ENCODE measurements around the gene KCNJ3. TPM values are rescaled to one million over a fixed set of nuclear protein-coding genes. Genes with fewer than 3 reads are reported as not detected.

Gene KCNJ3
- total and polyA plus RNA-seq, 2 of the 13 experiments (the other 11 are each of a cell fraction or from before 2014, with no cell fraction given) = not detected

DNA sequence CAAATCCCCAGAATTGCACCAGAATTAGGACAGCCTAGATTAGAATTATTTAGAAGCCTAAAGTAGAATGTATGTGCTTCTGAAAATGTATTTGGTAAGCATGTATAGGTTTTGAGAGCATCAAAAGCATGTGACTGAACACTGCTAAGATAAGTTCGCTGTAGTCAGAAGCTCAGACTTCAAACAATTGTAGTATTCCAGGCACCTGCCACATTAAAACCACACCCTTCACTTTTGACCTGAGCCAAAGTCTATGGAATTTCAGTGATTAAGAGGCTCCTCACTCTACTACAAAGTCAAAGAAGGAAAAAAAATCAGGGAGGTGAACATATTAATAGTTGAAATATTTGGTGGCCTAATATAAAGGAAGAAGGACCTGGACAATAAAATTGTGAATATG lies 8.2 kb downstream of the KCNJ3 start:
- no TSS peak for BruUV-seq (replicated peaks)
- in situ Hi-C loops (cut with HindIII; ENCODE audit: extremely low pct_ligation_motif_present, low pct_unique_long_range_greater_than_20kb) = no loop called here
- ChIA-PET CTCF (ENCODE audit: low intra/inter-chr PET ratio, low total read pairs) (no interaction called here), POLR2A (no interaction called here)
- DNase-seq (ENCODE audit: low spot score) (no peak), FAIRE-seq (no peak), ATAC-seq (no peak)
- no peak for TF ChIP-seq CHCHD3 (CRISPR knock-in tag; IDR thresholded peaks at IDR 0.05)
- Histone ChIP-seq H3K27ac (ENCODE audit: extremely low read length, insufficient read depth, low read length) (no peak overlapping the region), H3K9ac (ENCODE audit: insufficient read depth, low read depth, low read length) (no peak overlapping the region), H4K20me1 (ENCODE audit: insufficient read depth, low read length) (no peaks in the 10 kb centered on the region), H3K4me3 (replicated peaks in 1 of 3; ENCODE audit: insufficient read depth in 1 of 3, low read depth in 2 of 3, low read length in 3 of 3) (no peak overlapping the region), H3K4me1 (ENCODE audit: insufficient read depth, low read length) (no peaks in the 10 kb centered on the region), H2AFZ (ENCODE audit: low read length) (no peak overlapping the region), H3K27me3 (ENCODE audit: control insufficient read depth in 1 of 2, insufficient read depth in 2 of 2, low read length in 2 of 2) (no peaks in the 10 kb centered on the region), H3K4me2 (ENCODE audit: low read depth, low read length) (no peak overlapping the region), H3K36me3 (replicated peaks in 1 of 2; ENCODE audit: control insufficient read depth in 1 of 2, insufficient read depth in 2 of 2, low read length in 2 of 2) (no peaks in the 10 kb centered on the region), H3K79me2 (ENCODE audit: insufficient read depth, low read length) (no peaks in the 10 kb centered on the region), H3K9me3 (ENCODE audit: low read length) (no peaks in the 10 kb centered on the region)
- 0% methylated on average over 1 of the region's 1 CpG for WGBS (ENCODE audit: low lambda C conversion rate)
- intact Hi-C loops (cut with micrococcal nuclease; ENCODE audit: unreplicated experiment) = no loop called here

GRCh38 chr2:154707994-154708575 lies 9.6 kb downstream of the KCNJ3 start:
- WGBS (ENCODE audit: low lambda C conversion rate) = 3% methylated on average over 3 of the region's 3 CpGs
- DNase-seq (ENCODE audit: low spot score) (no peak), ATAC-seq (no peak), FAIRE-seq (no peak)
- Histone ChIP-seq H3K4me3 (replicated peaks in 1 of 3; ENCODE audit: insufficient read depth in 1 of 3, low read depth in 2 of 3, low read length in 3 of 3) (no peak overlapping the region), H3K36me3 (replicated peaks in 1 of 2; ENCODE audit: control insufficient read depth in 1 of 2, insufficient read depth in 2 of 2, low read length in 2 of 2) (no peaks in the 10 kb centered on the region), H3K4me2 (ENCODE audit: low read depth, low read length) (no peak overlapping the region), H3K9ac (ENCODE audit: insufficient read depth, low read depth, low read length) (no peak overlapping the region), H4K20me1 (ENCODE audit: insufficient read depth, low read length) (no peaks in the 10 kb centered on the region), H3K9me3 (ENCODE audit: low read length) (no peaks in the 10 kb centered on the region), H3K4me1 (ENCODE audit: insufficient read depth, low read length) (no peaks in the 10 kb centered on the region), H3K27ac (ENCODE audit: extremely low read length, insufficient read depth, low read length) (no peak overlapping the region), H3K79me2 (ENCODE audit: insufficient read depth, low read length) (no peaks in the 10 kb centered on the region), H2AFZ (ENCODE audit: low read length) (no peak overlapping the region), H3K27me3 (ENCODE audit: control insufficient read depth in 1 of 2, insufficient read depth in 2 of 2, low read length in 2 of 2) (no peaks in the 10 kb centered on the region)
- intact Hi-C loops (cut with micrococcal nuclease; ENCODE audit: unreplicated experiment) (no loop called here), in situ Hi-C loops (cut with HindIII; ENCODE audit: extremely low pct_ligation_motif_present, low pct_unique_long_range_greater_than_20kb) (no loop called here)
- no TSS peak for BruUV-seq (replicated peaks)
- no peak for TF ChIP-seq SPEN (CRISPR knock-in tag; IDR thresholded peaks at IDR 0.05; ENCODE audit: low read depth)
- no peak for TF ChIP-seq RBM22 (optimal IDR thresholded peaks at IDR 0.05; ENCODE audit: low read length)
- no peak for TF ChIP-seq HNF1B (CRISPR knock-in tag; IDR thresholded peaks at IDR 0.05)
- no peak for TF ChIP-seq ZNF468 (CRISPR knock-in tag; IDR thresholded peaks at IDR 0.05)
- no peak for TF ChIP-seq REPIN1 (CRISPR knock-in tag; IDR thresholded peaks at IDR 0.05; ENCODE audit: borderline replicate concordance, low read depth)
- no peak for TF ChIP-seq BRD4 (CRISPR knock-in tag; IDR thresholded peaks at IDR 0.05)
- TF ChIP-seq, protein P1, sequence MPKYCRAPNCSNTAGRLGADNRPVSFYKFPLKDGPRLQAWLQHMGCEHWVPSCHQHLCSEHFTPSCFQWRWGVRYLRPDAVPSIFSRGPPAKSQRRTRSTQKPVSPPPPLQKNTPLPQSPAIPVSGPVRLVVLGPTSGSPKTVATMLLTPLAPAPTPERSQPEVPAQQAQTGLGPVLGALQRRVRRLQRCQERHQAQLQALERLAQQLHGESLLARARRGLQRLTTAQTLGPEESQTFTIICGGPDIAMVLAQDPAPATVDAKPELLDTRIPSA (CRISPR knock-in tag; IDR thresholded peaks at IDR 0.05; ENCODE audit: borderline replicate concordance) = no peak
- no peak for TF ChIP-seq MTF1 (CRISPR knock-in tag; IDR thresholded peaks at IDR 0.05)
- no peak for TF ChIP-seq RELA (CRISPR knock-in tag; IDR thresholded peaks at IDR 0.05)
- ChIA-PET CTCF (ENCODE audit: low intra/inter-chr PET ratio, low total read pairs) (no interaction called here), POLR2A (no interaction called here)
